ENCODE measurements around the gene MAN2A1. TPM values are rescaled to one million over a fixed set of nuclear protein-coding genes. Genes with fewer than 3 reads are reported as not detected.
"Not testable (repeated sequence)": the region's sequence is repeated elsewhere in the genome, so short reads cannot be mapped to it uniquely, and the experiment has no call there.

The MAN2A1 gene
- total RNA-seq, 1 experiment from 2014 or later, result 5.5 TPM

DNA sequence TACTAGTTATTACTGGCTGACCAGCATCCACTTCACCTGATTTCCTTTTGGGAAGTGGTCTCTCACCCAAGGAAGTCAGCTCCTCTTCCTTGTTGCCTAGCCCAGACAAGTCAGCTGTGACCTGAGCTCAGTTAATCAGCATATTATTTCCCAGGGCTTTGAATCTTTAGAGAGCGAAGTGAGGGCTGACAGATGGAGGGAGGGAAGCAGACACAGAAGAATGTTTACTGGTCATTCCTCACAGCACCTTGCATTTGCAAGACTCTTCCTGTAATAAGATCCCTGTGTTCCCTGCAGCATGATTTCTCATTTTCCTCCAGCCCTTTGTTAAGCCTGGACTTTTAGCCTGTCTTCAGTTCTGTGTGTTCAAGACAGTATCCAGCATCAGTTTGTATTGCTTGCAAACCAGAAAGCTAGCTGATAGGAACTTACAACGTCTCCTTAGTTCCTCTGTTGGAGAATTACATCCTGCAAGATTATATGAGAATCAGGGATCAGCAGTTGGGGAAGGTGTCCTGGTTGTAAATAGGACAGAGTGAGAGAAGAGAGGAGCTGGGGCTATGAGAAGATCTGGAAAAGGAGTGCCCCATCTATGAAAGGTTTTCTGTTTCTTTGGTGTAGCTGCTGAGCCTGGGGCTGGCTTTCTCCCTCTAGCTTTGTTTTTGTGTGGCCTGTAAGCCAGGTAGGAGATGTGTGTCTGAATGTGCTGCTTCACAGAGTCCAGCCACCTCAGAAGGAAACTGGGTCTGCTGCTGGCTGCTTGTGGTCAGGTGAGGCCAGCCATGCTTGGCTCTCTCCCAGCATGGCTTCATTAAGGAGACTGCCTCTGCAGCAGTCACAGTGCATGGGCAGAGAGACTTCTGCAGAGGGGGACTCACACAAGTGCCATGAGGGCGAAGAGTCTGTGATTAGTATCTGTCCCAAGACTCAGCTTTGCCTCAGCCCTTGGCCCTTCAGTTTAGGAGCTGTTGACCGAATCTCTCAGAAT, 50.3 kb downstream of the MAN2A1 start:
- in situ Hi-C loops (cut with HindIII; ENCODE audit: low pct_unique_long_range_greater_than_20kb, low sequenced_read_pairs), result no loop called here
- peak; percentile 13 for DNase-seq (ENCODE audit: low read depth)

DNA sequence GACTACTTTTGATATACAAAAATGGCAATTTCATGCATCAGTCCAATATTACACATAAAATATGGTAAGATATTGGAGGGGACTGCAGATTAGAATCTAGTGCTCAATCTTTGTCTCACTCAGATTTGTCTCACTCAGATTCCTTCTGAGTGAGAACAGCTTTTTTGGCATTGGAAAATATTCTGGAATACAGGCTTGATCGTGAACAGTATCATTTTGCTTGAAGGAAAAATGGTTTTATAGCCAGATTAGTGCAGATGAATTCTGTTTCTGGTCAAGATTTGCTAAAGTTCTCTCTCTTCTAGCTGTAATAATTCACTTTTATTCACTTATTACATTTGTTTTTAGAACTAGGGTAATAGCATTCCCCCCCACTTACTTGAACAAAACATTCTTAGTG, 51.2 kb downstream of the MAN2A1 start:
- no peak for DNase-seq (ENCODE audit: low read depth)
- in situ Hi-C loops (cut with HindIII; ENCODE audit: low pct_unique_long_range_greater_than_20kb, low sequenced_read_pairs), result no loop called here

DNA sequence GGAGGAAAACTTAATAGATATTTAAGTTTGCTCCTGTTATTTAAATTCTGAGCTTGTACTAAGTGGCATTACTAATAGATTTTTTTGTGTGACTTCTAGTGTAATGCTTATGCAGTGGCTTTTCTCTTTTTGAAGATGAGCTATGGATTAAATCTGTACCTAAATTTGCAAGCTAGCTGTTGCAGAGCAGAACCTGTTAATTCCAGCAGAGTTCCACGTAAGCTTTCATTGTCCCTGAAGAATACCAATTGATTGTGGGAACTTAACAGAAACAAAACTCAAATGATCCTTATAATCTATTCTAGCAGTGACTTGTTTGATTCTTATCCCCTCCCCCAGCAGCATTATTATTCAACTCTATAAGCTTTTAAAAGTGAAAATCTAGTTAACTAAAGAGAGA, 51.7 kb downstream of the MAN2A1 start:
- in situ Hi-C loops (cut with HindIII; ENCODE audit: low pct_unique_long_range_greater_than_20kb, low sequenced_read_pairs), result no loop called here
- no peak for DNase-seq (ENCODE audit: low read depth)

DNA sequence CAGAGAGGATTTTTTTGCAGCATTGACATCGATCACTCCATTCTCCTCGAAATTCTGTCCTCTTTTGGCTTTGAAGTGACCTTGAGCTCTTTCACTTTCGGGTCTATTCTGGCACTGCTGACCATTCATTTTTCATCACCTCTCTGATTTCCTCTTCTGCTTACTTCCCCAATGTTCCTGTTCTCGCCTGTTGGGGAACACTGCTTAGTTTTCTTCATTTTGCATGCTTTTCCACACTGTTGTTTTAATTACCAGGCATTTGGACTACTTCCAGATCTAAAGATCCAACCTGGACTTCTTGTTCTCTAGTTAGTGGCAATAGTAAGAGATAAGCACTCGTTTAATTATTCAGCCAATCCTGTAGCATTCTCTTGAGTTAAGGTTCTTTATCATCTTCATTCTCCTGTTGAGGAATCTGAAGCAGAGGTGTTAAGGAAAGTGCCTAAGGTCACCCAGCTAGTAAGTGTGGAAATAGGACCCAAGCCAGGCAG, 53.4 kb downstream of the MAN2A1 start:
- DNase-seq (ENCODE audit: low read depth), result no peak

DNA sequence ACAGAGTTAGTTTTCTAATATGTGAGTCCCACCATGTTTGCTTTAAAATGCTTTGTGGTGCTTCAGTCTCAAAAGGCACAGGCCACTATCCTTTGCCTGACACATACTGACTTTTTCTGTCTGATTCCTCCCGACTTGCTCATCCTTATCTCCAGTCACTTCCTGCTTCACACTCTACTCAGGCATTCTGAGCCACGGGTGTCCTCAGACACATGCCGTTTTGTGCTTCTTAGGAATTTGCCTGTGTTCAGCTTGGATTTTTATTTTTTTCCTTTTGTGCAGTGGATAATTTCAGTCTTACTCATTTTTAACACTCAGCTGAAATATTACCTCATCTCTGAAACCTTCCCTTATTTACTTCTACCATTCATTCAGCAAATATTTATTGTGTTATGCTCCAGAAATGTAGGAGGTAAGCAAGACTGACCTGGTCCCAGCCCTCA, 54.1 kb downstream of the MAN2A1 start:
- in situ Hi-C loops (cut with HindIII; ENCODE audit: low pct_unique_long_range_greater_than_20kb, low sequenced_read_pairs), result no loop called here
- DNase-seq (ENCODE audit: low read depth), result peak; percentile 6

More for the DNA sequence above, 53.4 kb downstream of the MAN2A1 start:
- in situ Hi-C loops (cut with HindIII; ENCODE audit: low pct_unique_long_range_greater_than_20kb, low sequenced_read_pairs), result no loop called here

DNA sequence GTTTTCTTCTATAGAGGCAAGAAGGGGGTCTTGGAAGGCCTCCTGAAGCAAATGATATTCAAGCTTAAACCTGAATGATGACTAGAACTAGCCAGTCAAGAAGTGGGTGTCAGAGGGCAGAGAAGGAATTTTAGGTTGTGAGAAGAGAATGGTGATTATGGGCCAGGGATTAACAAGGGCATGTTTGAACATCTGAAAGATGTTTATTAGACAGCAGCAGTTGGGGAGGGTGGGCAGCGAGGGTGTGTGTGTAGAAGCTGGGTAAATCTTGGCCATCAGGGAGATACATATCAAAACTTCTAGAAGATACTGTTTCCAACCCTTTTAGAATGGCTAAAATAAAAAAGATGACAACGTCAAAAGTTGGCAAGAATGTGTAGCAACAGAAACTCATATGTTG, 54.5 kb downstream of the MAN2A1 start:
- DNase-seq (ENCODE audit: low read depth), result no peak
- in situ Hi-C loops (cut with HindIII; ENCODE audit: low pct_unique_long_range_greater_than_20kb, low sequenced_read_pairs), result no loop called here

DNA sequence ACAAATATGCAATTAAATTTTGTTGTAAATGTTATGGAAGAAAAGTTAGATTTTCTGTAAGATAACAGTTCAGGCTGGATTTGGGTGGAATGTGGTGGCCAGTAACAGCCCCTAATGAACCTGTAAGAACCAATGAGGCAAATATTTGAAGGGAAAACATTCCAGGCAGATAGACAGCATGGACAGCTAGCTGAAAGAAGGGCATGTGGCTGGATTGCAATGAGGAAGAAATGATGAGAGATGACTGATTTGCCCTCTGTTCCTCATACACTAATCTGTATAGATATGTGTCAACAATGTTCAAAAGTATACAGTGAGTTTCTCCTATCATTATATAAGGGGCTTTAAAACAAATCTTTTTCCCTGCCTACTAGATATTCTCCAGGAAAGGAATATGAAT, 58.8 kb downstream of the MAN2A1 start:
- DNase-seq (ENCODE audit: low read depth), result no peak
- in situ Hi-C loops (cut with HindIII; ENCODE audit: low pct_unique_long_range_greater_than_20kb, low sequenced_read_pairs), result no loop called here

DNA sequence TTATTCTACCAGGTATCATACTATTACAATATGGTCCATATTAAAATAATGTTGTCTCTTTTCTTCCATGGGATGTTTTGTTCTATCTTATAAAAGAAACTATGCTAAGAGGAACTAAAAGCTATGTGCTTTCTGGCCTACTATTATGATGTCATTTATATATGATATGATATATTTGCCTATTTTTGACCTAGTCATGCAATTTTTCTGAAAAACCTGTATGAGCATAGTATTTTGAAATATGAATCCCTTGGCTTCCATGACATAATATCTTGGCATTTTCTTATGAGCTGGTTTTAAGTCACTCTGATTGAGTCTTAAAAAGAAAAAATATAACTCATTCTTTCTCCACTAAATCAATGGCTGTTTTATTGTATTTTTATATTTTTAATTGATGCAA, 60.7 kb downstream of the MAN2A1 start:
- DNase-seq (ENCODE audit: low read depth), result no peak
- in situ Hi-C loops (cut with HindIII; ENCODE audit: low pct_unique_long_range_greater_than_20kb, low sequenced_read_pairs), result no loop called here

DNA sequence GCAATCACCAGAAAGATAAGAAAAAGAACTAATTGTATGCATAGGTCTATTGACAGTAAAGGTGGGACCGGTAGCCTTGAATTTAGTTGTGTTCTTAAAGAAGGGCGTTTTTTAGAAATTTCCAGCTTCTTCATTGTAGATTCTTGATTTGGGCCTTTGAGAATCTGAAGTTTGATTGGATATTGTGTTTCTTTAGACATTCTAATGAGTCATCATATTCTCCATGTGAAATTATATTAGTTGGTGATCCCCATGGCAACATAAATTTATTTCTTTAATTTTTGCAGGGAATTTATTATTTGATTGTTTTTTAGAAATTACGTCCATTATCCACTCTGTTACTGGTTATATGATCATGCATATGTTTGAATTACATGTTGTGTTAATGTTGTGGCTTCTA, 63.6 kb downstream of the MAN2A1 start:
- in situ Hi-C loops (cut with HindIII; ENCODE audit: low pct_unique_long_range_greater_than_20kb, low sequenced_read_pairs), result no loop called here
- DNase-seq (ENCODE audit: low read depth), result no peak

DNA sequence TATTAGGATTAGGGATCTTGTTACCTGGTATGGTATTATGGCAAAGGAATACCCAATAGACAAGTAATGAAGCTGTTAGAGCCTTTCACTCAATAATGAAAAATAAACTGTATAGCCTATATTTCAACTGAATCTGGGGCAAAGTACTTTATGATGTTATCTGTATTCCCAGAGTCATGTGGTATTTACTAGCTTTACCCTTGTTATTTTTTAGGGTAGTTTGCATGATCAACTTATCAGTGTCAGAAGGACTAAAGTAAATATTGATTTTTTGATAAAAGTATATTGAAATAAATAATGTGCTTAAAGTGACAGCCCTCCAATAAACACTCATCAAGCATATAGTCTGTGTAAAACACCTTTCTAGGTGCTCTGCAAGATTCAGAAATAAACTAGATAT, 64.6 kb downstream of the MAN2A1 start:
- in situ Hi-C loops (cut with HindIII; ENCODE audit: low pct_unique_long_range_greater_than_20kb, low sequenced_read_pairs), result no loop called here
- DNase-seq (ENCODE audit: low read depth), result no peak

DNA sequence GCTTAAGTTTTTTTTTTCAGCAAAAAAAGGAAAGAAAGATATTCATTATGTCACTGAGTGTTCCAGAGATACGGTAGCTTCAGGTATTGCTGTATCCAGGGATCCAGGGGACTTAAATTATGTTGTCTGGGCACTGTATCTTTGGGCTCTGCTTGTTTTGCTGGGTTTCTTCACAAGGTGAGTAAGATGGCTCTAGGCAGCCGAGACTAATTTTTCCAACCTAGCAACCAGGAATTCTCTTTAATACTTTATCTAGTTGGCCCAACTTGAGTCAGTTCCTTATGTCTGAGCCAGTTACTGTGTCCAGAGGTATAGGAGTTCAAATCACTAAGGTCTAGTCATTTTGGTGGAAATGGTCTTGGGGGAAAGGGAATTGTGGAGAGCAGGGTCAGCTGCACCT, 66.0 kb downstream of the MAN2A1 start:
- in situ Hi-C loops (cut with HindIII; ENCODE audit: low pct_unique_long_range_greater_than_20kb, low sequenced_read_pairs), result no loop called here
- no peak for DNase-seq (ENCODE audit: low read depth)

DNA sequence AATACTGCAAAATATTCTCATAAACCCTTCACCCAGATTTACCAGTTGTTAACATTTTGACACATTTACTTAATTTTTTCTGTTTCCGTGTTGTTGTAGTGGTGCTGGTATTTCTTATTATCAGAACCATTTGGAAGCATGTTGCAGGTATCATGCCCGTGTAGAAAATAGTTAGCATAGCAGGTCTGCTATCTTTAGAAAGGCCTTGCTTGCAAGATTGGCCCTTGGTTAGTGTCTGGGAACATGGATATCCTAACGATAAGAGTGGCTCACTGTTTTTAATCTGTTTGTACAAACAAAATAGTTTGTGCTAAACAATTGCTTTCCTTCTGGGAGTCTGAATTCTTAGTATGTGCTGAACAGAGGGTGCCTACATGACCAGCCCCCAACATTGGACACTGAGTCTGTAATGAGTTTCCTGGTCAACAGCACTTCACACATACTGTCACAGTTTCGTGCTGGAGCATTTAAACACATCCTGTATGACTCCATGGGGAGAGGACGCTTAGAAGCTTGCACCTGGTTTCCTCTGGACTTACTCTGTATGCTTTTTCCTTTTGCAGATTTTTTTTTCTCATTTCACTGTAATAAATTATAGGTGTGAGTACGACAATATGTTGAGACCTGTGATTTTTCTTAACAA, 66.9 kb downstream of the MAN2A1 start:
- no peak for DNase-seq (ENCODE audit: low read depth)
- in situ Hi-C loops (cut with HindIII; ENCODE audit: low pct_unique_long_range_greater_than_20kb, low sequenced_read_pairs), result no loop called here

DNA sequence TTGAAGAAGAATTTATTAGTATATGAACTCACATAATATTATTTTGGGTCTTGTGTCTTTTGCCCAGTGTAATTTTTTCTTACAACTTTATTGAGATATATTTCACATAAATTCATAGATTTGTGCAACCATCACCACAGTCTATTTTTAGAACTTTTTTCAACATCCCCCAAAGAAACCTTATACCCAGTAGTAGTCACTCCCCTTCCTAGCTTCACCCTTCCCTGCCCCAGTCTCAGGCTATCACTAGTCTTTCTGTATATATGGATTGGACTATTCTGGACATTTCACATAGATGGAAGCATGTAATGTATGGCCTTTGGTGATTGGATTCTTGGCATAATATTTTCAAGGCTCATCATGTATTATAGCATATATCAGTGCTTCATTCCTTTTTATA, 67.8 kb downstream of the MAN2A1 start:
- in situ Hi-C loops (cut with HindIII; ENCODE audit: low pct_unique_long_range_greater_than_20kb, low sequenced_read_pairs), result no loop called here
- no peak for DNase-seq (ENCODE audit: low read depth)

DNA sequence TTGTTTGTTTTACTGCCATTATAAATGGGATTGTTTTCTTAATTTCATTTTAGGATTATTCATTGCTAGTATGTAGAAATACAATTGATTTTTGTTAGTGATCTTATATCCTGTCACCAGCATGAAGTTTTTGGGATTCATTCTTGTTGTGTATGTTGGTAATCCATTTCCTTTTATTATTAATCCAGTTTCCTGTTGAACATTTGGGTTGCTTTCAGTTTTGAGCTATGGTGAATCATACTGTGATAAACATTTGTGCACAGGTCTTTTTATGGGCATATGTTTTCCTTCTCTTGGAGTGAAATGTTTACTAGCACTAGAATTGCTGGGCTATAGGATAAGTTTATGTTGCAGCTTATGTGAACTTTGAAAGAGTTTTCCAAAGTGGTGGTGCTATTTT, 69.6 kb downstream of the MAN2A1 start:
- in situ Hi-C loops (cut with HindIII; ENCODE audit: low pct_unique_long_range_greater_than_20kb, low sequenced_read_pairs), result no loop called here
- DNase-seq (ENCODE audit: low read depth), result no peak

DNA sequence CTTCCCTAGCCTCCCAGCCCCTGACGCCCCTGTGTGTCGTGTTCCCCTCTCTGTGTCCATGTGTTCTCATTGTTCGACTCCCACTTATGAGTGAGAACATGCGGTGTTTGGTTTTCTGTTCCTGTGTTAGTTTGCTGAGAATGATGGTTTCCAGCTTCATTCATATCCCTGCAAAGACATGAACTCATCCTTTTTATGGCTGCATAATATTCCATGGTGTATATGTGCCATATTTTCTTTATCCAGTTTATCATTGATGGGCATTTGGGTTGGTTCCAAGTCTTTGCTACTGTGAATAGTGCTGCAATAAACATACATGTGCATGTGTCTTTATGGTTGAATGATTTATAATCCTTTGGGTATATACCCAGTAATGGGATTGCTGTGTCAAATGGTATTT, 70.4 kb downstream of the MAN2A1 start:
- DNase-seq (ENCODE audit: low read depth); in situ Hi-C loops (cut with HindIII; ENCODE audit: low pct_unique_long_range_greater_than_20kb, low sequenced_read_pairs): not testable (repeated sequence)

DNA sequence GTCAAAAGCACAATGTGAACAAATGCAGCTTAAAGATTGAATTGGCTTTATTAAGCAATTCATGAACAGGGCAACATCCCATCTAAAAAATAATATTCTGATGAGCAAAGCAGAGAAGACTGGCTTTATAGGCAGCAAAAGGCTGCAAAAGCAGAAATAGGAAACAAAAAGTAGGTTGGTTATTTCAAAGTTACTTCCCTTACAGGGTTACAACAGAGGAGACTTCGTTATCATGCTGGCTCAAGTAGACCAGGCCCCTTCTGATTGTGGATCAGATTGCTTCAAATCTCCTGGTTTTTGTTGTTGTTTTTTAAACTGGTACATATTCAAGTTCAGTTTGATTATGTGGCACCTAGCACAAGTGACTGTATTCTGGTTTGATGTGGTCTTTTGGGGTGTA, 73.1 kb downstream of the MAN2A1 start:
- no peak for DNase-seq (ENCODE audit: low read depth)
- in situ Hi-C loops (cut with HindIII; ENCODE audit: low pct_unique_long_range_greater_than_20kb, low sequenced_read_pairs), result no loop called here

DNA sequence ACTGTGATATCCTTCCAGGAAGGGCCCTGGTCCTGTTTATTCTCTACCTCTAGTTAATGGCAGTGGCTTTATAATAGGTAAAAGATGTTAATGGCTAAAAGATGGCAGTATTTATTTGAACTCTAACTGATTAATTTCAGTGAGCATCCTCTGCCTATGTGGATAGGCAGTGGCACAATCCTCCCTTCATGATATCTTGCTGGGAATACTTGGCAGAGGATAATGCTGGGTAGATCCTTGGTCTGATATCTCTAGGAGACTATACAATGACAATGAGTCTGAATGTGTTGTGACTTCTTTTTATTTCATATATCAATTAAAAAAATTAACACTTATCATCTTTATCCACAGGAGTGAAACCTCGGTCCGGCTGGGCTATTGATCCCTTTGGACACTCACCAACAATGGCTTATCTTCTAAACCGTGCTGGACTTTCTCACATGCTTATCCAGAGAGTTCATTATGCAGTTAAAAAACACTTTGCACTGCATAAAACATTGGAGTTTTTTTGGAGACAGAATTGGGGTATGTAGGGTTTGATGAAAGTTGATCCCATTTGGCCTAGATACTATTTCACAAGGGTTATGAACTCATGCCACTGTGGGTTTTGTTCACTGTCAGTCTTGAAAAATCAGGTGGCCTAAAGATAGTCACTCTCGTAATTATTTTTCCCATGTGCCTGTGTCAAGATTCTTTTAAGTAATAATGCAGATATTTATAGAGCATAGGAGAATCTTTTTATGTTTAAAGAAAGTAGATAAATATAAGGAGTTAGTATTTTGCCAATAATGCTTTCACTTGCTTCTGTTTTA, 77.7 kb downstream of the MAN2A1 start:
- in situ Hi-C loops (cut with HindIII; ENCODE audit: low pct_unique_long_range_greater_than_20kb, low sequenced_read_pairs), result no loop called here

DNA sequence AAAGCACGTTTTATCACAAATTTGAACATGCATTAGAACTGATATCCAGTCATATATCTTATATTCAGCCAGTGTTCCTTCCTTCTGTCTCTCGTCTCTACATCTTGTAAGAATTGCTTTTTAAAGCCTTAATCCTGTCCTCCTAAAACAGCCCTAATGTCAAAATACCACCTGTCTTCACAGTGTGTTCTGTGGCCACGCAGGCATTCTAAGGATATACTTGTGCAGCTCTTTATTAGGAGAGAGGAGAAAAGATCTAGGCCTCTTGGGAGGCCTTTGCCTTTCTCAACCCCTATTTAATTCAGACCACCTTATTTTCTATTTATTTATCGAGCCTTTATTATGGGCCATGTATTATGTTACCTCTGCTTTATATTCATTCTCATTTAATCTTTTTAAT, 78.3 kb downstream of the MAN2A1 start:
- in situ Hi-C loops (cut with HindIII; ENCODE audit: low pct_unique_long_range_greater_than_20kb, low sequenced_read_pairs), result no loop called here

More for the DNA sequence above, 77.7 kb downstream of the MAN2A1 start:
- DNase-seq (ENCODE audit: low read depth), result no peak

More for the DNA sequence above, 78.3 kb downstream of the MAN2A1 start:
- no peak for DNase-seq (ENCODE audit: low read depth)
